GM19438 (cell line): Measurements from ENCODE around the gene PGM1.

ENCODE experiments used
- ATAC-seq: cut with Tn5 transposase; IDR thresholded peaks from one replicate; pipeline ENCODE4 v1.9.1; 2021; ENCODE audit warnings: low read depth; ENCODE audit not compliant: unreplicated experiment

The PGM1 gene

GRCh38 chr1:63630666-63631065 lies 37.5 kb downstream of the PGM1 start:
- no peak for ATAC-seq

- ATAC-seq, result no peak
Observed at GRCh38 chr1:63632110-63632509, 38.9 kb downstream of the PGM1 start.

DNA sequence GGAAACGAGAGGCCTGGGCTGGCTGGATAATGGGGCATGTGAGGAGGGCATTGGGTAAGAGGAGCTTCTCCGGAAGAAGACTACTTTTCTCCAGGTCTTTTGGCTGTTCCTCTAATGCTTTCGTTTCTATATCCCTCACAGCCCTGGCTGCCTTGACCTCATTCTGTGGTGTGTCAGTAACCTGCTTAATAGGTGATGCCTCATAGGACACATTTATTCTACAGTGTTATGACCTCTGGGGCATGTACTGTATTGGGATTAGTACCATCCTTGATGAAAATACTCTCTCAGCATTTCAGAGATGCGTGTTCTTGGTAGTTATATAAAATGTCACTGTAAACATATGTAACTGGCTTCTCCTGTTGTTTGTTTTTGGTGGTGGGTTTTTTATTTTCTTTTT lies 40.1 kb downstream of the PGM1 start:
- ATAC-seq, result no peak

- no peak for ATAC-seq
Observed at GRCh38 chr1:63634471-63634870, 41.3 kb downstream of the PGM1 start.

DNA sequence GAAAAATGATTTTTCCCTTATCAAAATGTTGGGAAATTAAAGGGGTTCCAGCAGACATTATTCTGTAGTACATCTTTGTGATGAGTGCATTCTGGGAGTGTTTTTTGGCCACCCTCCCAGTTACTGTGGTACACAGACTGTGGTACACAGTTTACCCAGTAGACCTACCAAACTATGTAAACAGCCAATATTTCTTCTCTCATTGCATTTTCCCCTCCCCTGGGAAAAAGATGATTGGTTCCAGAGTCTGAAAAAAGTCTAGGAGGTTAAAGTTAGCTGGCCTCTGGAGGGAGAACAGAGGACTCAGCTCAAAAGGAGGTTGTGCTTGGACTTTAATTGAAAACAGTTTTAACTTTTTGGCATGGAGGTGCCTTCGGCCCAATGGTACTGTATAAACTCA lies 42.5 kb downstream of the PGM1 start:
- ATAC-seq, result no peak

- no peak for ATAC-seq
Observed at GRCh38 chr1:63636192-63637105, 43.2 kb downstream of the PGM1 start.

DNA sequence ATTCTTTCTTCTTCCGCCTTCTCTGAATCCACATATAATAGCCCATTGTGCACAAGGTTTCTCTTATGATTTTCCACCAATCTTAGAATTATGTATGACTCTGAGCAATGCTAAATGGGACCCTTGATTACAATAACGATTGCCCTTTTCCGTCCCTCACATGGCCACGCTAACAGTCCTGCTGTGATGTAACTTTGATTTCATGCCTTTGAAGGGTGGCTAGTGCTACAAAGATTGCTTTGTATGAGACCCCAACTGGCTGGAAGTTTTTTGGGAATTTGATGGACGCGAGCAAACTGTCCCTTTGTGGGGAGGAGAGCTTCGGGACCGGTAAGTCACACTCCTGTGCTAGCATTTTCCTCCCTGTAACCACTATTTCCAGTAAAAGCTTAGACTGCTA lies 45.3 kb downstream of the PGM1 start:
- ATAC-seq, result no peak

DNA sequence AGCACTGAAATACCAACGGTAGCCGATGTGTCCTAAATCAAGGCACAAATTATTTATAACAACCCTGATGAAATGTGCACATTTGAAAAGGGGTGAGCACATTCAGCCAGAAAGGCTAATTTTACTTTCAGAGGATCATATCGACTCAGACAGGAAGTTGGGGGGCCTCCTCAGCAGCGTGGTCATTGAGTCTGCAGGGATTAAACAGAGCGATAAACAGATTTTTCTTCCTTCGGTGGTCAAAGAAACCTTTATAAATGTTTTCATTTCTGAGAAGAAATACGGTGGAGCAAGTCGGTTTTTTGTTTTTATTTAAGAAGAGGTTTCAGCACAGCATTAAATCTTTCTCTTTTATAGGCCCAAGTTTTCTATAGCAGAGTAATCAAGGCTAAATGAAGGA lies 45.7 kb downstream of the PGM1 start:
- no peak for ATAC-seq

DNA sequence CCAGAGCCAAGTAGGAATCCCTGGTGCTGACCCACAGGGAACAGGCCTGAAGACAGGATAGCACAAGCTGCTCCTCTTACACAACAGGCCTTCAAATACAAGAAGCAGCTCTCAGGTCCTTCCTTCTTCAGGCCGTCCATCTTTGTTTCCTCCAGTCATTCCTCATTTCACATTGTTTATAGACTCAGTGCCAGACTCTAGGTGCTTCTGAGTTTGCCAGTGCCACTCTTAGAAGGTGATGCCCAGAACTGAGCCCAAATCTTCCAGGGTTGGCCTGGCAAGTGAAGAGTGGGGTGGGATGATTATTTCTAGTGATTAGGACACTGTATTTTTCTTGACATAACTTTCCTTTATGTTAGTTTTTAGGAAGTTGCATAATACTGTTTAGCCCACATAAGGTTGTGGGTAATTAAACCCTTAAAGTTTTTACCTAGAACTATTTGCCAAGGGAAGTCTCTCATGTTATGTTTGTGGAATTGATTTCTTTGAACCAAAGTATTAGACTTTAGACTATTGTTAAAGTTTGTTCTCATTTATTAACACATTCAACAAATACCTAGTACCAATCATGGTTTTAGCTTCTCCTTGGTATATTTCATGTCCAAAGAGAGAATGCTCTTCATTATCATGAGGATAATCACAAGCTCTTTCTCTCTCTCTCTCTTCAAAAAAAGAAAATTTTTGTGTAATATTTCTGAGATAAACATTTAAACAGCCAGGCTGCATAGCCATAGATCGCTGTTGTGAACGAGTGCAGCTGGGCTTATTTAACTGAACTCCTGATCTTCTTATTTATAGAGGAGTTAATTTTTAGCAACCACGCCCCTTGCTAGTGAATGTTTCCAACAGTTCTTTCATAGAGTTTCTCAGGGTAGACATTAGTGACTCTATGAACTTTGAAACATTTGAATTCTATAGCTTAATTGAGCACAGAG lies 47.7 kb downstream of the PGM1 start:
- ATAC-seq, result no peak

- ATAC-seq, result no peak
Observed at GRCh38 chr1:63641615-63642014, 48.4 kb downstream of the PGM1 start.

DNA sequence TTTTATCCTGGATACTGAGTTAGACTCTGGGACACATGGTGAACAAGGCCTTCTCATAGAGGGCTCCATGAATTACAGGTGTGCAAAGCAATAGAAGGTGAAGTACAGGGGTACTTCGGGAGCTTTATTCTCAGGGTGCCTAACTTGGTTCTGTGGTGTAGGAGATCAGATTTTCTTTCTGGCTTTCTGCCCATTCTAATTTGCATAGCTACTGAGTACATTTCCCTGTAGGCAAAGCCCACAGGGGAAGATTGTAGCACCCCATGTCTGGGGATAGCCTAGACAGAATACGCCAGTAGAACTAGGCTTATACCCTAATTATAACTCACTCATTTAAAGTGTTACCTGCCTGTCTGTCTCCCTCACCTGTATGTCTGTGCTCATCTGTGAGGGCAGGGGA lies 49.7 kb downstream of the PGM1 start:
- ATAC-seq, result no peak

DNA sequence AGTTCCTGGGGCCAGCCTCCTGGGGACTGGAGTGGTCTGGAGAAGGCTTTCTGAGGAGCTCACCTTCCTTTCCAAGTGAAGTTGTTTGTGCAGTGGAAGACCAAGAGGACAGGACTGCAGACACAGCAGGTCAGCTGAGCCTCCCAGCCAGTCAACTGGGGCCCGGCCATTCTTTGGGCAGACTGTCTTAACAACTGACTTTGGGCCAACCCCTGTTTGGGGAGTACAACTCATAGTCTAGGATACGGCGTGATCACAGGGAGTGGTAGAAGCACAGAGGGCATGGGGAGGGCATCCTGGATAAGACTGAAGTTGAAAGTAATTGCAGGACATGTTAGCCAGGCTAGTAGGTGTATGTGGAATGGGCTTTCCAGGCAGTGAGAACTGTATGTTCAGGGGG lies 50.3 kb downstream of the PGM1 start:
- ATAC-seq, result no peak

GRCh38 chr1:63643926-63644325 lies 50.7 kb downstream of the PGM1 start:
- no peak for ATAC-seq

- ATAC-seq, result no peak
Observed at GRCh38 chr1:63645317-63645716, 52.1 kb downstream of the PGM1 start.

DNA sequence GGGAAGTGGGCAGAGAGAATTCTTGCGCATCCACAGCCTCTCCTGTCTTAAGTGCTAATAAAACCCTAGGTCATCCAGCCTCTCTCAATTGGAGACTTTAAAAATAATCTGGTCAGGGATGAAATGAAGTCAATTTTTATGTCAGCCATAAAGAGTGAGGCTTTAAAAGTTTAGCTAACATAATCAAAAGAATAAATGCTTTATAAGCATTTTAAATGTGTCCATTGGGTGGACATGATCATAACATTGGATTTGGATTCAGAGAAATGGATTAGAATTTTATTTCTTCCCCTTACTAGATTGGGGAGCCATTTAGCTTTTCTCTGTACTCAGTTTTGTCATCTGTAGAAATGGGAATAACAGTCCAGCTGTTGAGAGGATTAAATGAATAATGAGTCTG lies 55.5 kb downstream of the PGM1 start:
- ATAC-seq, result no peak

- ATAC-seq, result no peak
Observed at GRCh38 chr1:63651161-63651701, 58.0 kb downstream of the PGM1 start.

- ATAC-seq, result no peak
Observed at GRCh38 chr1:63653976-63654375, 60.8 kb downstream of the PGM1 start.

DNA sequence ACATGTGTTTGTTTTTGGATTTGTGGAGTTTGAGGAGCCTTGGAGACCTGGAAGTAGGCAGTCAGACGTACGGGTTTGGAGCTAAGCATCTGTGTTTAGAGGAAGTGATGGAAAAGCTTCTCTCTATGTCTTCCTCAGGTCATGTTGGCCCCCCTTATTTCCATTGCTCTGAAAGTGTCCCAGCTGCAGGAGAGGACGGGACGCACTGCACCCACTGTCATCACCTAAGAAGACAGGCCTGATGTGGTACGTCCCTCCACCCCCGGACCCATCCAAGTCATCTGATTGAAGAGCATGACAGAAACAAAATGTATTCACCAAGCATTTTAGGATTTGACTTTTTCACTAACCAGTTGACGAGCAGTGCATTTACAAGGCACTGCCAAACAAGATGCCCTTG lies 66.2 kb downstream of the PGM1 start:
- no peak for ATAC-seq

DNA sequence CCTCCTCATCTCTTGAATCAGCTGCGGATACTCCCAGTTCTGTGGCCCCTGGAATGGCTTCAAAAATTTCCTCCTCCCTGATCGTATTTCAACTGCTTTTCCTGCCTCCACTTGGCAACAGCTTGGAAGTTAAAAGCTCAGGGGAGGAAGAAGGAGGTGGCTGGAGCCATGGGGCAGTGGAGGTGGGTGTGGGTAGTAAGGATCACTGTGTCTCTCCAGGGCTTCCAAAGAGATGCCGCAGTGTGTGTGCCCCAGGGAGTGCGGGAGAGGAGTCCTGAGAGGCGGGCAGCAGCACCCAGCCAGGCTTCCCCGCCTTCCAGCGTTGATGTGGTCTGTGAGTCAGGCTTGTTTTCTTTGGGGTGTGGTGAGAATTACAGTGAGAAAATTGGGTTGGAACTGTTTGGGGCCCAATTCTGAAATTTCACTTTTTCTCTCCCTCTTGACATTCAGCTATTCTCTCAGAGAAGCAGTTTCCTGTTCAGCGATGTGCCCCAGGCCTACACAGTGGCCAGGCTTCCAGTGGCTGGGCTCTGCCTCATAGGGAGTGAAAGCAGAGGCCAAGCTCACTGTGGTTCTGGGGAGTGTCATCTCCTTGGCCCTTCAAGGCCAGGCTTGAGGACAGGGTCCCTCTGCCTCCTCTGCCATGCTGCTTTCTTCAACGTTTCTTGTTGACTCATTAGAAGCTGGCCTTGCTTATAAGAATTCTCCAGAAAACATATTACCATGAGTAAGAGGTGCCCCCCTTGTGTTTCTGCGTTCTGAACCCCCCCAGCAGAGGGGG lies 69.0 kb downstream of the PGM1 start:
- no peak for ATAC-seq

DNA sequence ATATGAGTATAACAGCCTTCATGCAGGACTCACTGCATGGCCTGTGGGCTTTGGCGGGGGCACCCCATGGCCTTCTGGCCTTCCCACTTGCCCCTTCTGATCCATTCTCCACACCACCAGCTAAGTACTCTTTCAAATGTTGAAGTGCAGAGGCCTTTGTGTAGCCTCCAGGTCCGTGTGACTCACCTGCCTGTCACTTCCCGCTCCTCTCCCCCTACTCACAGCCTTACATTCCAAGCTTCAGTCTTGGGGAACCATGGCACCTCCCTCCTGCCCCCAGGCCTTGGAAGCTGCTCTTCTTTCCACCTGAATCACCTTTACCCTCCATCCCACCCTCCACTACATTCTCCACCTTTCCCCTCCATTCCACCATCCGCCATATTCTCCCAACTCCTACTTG lies 69.6 kb downstream of the PGM1 start:
- no peak for ATAC-seq

DNA sequence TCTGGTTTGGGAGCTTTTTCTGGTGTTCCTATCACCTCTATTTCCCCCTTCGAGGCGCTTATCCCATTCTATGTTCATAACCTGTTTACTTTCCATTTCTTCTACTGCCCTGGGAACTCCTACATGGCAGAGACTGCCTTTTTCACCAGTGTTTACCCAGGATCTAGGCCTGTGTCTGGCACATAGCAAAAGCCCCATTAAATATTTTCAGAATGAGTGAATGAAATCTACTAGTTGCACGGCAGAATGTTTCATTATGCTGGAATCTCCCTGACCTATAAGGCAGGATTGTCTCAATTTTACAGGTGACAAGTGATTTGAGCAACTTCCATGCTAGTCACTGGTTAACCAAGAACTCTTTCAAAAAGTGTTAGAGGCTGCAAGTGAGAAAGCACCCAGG lies 70.1 kb downstream of the PGM1 start:
- no peak for ATAC-seq
